ENCODE data around the gene C6orf89.

GRCh38 chr6:36884610-36885009, 1.1 kb upstream of the C6orf89 start:
- TF ChIP-seq DNMT3B (CRISPR knock-in tag; conservative IDR thresholded peaks at IDR 0.05) (no peak), SIN3B (IDR thresholded peaks at IDR 0.05; ENCODE audit: low read length) (no peak)

Measured in HepG2 (cell line).